Subcutaneous abdominal adipose tissue (tissue), 5 donors: ENCODE results near the gene BICC1.
A peak's percentile ranks its signal among the peaks of the same experiment; 100 is the strongest.

ENCODE experiments used
- H3K27ac ChIP-seq: one replicate; pipeline ENCODE4 v1.7.0; 2013; ENCODE audit warnings: low read depth, mild to moderate bottlenecking, inconsistent platforms, low read length, moderate library complexity
- H3K27me3 ChIP-seq, 5 donors: one replicate each; pipeline ENCODE4 v1.7.0; 2013; ENCODE audit warnings: low read length in 5 of 5, inconsistent platforms in 1 of 5; ENCODE audit not compliant: control insufficient read depth in 5 of 5, insufficient read depth in 4 of 5
- H3K36me3 ChIP-seq, 5 donors: one replicate each; pipeline ENCODE4 v1.7.0; 2013; ENCODE audit warnings: low read length in 5 of 5; ENCODE audit not compliant: control insufficient read depth in 5 of 5, insufficient read depth in 5 of 5
- H3K4me1 ChIP-seq, 5 donors: one replicate each; pipeline ENCODE4 v1.7.0; 2013; ENCODE audit warnings: low read length in 5 of 5, mild to moderate bottlenecking in 3 of 5, moderate library complexity in 1 of 5; ENCODE audit not compliant: control insufficient read depth in 5 of 5, insufficient read depth in 5 of 5
- H3K4me3 ChIP-seq, 5 donors: one replicate each; pipeline ENCODE4 v1.7.0; 2013; ENCODE audit warnings: low read length in 5 of 5, low read depth in 1 of 5
- H3K9ac ChIP-seq, 5 donors: one replicate each; pipeline ENCODE4 v1.7.0; 2013; ENCODE audit warnings: low read length in 5 of 5, mild to moderate bottlenecking in 4 of 5, moderate library complexity in 3 of 5
- H3K9me3 ChIP-seq, 5 donors: one replicate each; pipeline ENCODE4 v1.7.0; 2013; ENCODE audit warnings: low read length in 5 of 5; ENCODE audit not compliant: control insufficient read depth in 5 of 5
- donor health status: healthy.
- donor health status: healthy.
- donor health status: healthy.
- donor health status: healthy.
- donor health status: healthy.

The BICC1 gene

GRCh38 chr10:58743466-58744115 is 230.9 kb downstream of the BICC1 start:
- H3K4me3 ChIP-seq, result no peak overlapping the region
- no peaks in the 10 kb centered on the region for H3K4me1 ChIP-seq
- no peak overlapping the region for H3K27ac ChIP-seq
- H3K9ac ChIP-seq, result no peak overlapping the region
- H3K9me3 ChIP-seq, result no peaks in the 10 kb centered on the region
- no peaks in the 10 kb centered on the region for H3K36me3 ChIP-seq
- H3K27me3 ChIP-seq, result peaks cover 0 to 2% (median 0%) of the 10 kb centered on the region in 5 donors

- Histone ChIP-seq H3K27ac (no peak overlapping the region), H3K4me1 (no peaks in the 10 kb centered on the region), H3K4me3 (no peak overlapping the region)
These were observed 234.0 kb downstream of the BICC1 start for GRCh38 chr10:58746474-58747185.

GRCh38 chr10:58747687-58748086 is 235.0 kb downstream of the BICC1 start:
- H3K27ac ChIP-seq, result no peak overlapping the region
- no peak overlapping the region for H3K4me3 ChIP-seq
- no peaks in the 10 kb centered on the region for H3K4me1 ChIP-seq
- H3K36me3 ChIP-seq, result no peaks in the 10 kb centered on the region
- no peak overlapping the region for H3K9ac ChIP-seq
- H3K27me3 ChIP-seq, result no peaks in the 10 kb centered on the region
- H3K9me3 ChIP-seq, result no peaks in the 10 kb centered on the region

More at GRCh38 chr10:58746474-58747185, 234.0 kb downstream of the BICC1 start:
- no peaks in the 10 kb centered on the region for H3K27me3 ChIP-seq
- no peaks in the 10 kb centered on the region for H3K9me3 ChIP-seq
- no peak overlapping the region for H3K9ac ChIP-seq
- H3K36me3 ChIP-seq, result no peaks in the 10 kb centered on the region

GRCh38 chr10:58752665-58753064 is 240.0 kb downstream of the BICC1 start:
- Histone ChIP-seq H3K4me1 (peaks cover 0 to 10% (median 0%) of the 10 kb centered on the region in 5 donors), H3K9me3 (no peaks in the 10 kb centered on the region), H3K36me3 (no peaks in the 10 kb centered on the region), H3K27ac (no peak overlapping the region), H3K9ac (no peak overlapping the region), H3K4me3 (no peak overlapping the region), H3K27me3 (no peaks in the 10 kb centered on the region)

- Histone ChIP-seq H3K9me3 (no peaks in the 10 kb centered on the region), H3K27me3 (no peaks in the 10 kb centered on the region), H3K27ac (no peak overlapping the region), H3K4me1 (peaks cover 0 to 10% (median 0%) of the 10 kb centered on the region in 5 donors), H3K9ac (no peak overlapping the region), H3K4me3 (no peak overlapping the region), H3K36me3 (no peaks in the 10 kb centered on the region)
These were observed 240.8 kb downstream of the BICC1 start for GRCh38 chr10:58753425-58753824.

- H3K36me3 ChIP-seq, result no peaks in the 10 kb centered on the region
- H3K9ac ChIP-seq, result no peak overlapping the region
- no peaks in the 10 kb centered on the region for H3K27me3 ChIP-seq
- H3K9me3 ChIP-seq, result no peaks in the 10 kb centered on the region
- H3K27ac ChIP-seq, result no peak overlapping the region
- no peak overlapping the region for H3K4me3 ChIP-seq
- H3K4me1 ChIP-seq, result peaks cover 0 to 10% (median 0%) of the 10 kb centered on the region in 5 donors
These were observed 242.0 kb downstream of the BICC1 start for GRCh38 chr10:58754469-58755339.

GRCh38 chr10:58755340-58755610 is 242.6 kb downstream of the BICC1 start:
- Histone ChIP-seq H3K4me1 (peaks cover 0 to 10% (median 0%) of the 10 kb centered on the region in 5 donors), H3K27me3 (no peaks in the 10 kb centered on the region), H3K9me3 (no peaks in the 10 kb centered on the region), H3K27ac (no peak overlapping the region), H3K4me3 (no peak overlapping the region), H3K36me3 (no peaks in the 10 kb centered on the region), H3K9ac (no peak overlapping the region)

GRCh38 chr10:58755677-58756076 is 243.0 kb downstream of the BICC1 start:
- Histone ChIP-seq H3K27ac (peak overlapping the region; percentile 9), H3K9ac (no peak overlapping the region), H3K36me3 (no peaks in the 10 kb centered on the region), H3K9me3 (no peaks in the 10 kb centered on the region), H3K4me1 (peaks cover 0 to 10% (median 0%) of the 10 kb centered on the region in 5 donors), H3K4me3 (peak overlapping the region in 2 of 5 donors; percentile 28 to 33), H3K27me3 (no peaks in the 10 kb centered on the region)

GRCh38 chr10:58756130-58756719 is 243.6 kb downstream of the BICC1 start:
- Histone ChIP-seq H3K27me3 (no peaks in the 10 kb centered on the region), H3K36me3 (no peaks in the 10 kb centered on the region), H3K27ac (peak overlapping the region; percentile 9), H3K9ac (no peak overlapping the region), H3K9me3 (no peaks in the 10 kb centered on the region), H3K4me3 (peak overlapping the region in 2 of 5 donors; percentile 28 to 33), H3K4me1 (peaks cover 0 to 10% (median 0%) of the 10 kb centered on the region in 5 donors)
